AG08396 (cell line): ENCODE results near the gene SAMD4B.
A peak's percentile ranks its signal among the peaks of the same experiment; 100 is the strongest.
"Not testable (repeated sequence)": the region's sequence is repeated elsewhere in the genome, so short reads cannot be mapped to it uniquely, and the experiment has no call there.

Source experiments
- DNase-seq: peaks from one replicate; pipeline ENCODE4 v3.0.0; 2012; ENCODE audit warnings: low spot score, mixed read lengths

Gene SAMD4B

GRCh38 chr19:39365531-39365930 is 23.3 kb downstream of the SAMD4B start:
- DNase-seq = no peak

DNA sequence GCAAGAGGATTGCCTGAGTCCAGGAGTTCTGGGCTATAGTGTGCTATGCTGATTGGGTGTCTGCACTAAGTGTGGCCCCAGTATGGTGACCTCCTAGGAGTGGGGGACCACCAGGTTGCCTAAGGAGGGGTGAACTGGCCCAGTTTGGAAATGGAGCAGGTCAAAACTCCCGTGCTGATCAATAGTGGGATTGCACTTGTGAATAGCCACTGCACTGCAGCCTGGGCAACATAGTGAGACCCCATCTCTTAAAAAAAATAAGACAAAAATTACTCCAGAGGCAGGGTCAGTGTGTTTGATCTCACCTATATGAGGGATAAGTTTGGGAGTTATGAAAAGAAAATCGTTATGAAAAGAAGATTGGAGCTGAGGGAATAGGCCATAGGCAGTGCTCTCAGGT is 27.0 kb downstream of the SAMD4B start:
- DNase-seq = no peak

DNA sequence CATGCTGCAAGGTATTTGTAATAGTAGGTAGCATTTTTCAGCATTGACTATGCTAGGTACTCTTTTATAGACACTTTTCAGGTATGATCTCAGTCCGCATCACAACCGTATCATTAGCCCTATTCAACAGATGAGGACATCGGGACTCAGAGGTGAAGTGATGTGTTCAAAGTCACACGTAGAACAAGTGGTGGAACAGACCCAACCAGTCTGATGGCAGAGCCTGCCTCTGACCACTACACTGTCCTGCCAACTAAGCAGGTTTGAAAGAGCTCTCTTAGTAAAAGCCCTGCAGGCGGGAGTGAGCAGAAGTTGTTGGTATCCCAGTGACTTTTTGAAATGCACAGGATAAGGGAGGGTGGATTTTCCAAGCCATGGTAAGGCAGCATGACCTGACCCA is 28.5 kb downstream of the SAMD4B start:
- no peak for DNase-seq

DNA sequence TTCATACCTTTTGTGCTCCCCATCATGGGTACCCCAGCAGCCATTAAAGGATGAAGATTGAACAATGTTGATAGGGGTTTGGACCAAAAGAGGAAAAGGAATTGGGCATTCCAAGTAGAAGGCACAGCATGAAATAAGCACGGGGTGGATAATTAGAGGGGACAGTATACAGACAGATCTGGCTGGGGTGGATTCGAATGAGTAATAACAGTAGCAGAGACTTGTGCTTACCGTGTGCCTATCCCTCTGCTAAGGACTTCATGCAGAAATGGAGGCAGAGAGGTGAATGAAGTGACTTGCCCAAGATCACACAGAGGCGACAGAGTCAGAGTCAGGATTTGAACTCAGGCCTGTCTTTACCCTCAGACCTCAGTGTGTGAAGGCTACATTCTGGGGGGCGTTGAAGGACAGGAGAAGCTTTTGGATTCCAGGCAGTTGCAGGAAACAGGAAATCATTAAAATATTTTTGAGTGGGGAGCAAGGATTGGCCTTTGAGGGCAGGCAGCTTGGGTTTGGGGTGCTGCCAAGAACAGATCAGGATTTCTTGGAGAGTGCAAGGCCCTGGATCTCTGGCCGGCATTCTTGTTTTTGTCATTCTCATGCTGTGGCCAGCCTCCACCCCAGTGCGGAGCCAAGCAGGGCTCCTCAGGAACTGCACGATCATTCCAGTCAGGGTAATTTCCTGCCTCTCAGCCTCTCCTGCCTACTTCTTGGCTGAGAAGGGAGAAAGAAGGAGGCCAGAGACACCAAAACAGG is 30.0 kb downstream of the SAMD4B start:
- DNase-seq = peak; percentile 92

- DNase-seq = no peak
Observed at GRCh38 chr19:39372941-39373340, 30.7 kb downstream of the SAMD4B start.

- no peak for DNase-seq
Observed at GRCh38 chr19:39375929-39376328, 33.7 kb downstream of the SAMD4B start.

- DNase-seq = no peak
Observed at GRCh38 chr19:39377373-39378362, 35.4 kb downstream of the SAMD4B start.

DNA sequence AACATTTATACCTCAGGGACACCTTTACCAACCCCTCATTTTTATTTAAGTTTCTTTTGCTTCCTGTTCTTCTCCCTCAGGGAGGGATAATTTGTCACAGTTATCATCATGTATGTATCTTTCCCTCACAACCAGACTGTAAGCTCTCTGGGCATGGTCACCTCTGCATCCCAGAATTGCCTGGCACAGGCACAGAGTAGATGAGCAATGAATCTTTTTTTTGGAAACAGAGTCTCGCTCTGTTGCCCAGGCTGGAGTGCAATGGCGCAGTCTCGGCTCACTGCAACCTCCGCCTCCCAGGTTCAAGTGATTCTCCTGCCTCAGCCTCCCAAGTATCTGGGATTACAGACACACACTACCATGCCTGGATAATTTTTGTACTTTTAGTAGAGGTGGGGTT is 37.1 kb downstream of the SAMD4B start:
- not testable (repeated sequence) for DNase-seq

DNA sequence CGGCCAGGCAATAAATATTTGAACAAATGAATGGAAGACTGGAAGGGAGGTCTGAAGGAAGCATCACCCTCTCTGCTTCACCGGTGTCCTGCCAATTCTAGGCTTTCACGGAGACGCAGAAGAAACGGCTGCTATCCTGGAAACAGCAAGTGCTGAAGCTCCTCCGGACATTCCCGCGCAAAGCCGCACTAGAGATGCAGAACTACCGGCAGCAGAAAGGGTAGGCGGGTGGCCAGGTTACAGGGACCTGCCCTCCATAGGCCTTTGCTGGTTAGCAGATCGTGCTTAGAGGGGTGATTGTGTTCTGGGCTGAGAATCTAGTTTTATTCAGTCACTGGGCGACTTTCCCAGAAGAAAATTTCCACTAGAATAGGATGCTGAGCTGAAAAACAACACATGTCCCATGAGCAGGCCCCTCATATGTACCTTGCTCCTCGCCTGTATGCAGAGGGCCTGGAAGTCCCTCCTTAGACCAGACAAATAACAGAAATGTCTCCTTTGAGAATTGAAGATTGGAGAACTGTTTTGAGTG is 37.7 kb downstream of the SAMD4B start:
- no peak for DNase-seq

GRCh38 chr19:39380521-39381502 is 38.6 kb downstream of the SAMD4B start:
- DNase-seq = no peak

DNA sequence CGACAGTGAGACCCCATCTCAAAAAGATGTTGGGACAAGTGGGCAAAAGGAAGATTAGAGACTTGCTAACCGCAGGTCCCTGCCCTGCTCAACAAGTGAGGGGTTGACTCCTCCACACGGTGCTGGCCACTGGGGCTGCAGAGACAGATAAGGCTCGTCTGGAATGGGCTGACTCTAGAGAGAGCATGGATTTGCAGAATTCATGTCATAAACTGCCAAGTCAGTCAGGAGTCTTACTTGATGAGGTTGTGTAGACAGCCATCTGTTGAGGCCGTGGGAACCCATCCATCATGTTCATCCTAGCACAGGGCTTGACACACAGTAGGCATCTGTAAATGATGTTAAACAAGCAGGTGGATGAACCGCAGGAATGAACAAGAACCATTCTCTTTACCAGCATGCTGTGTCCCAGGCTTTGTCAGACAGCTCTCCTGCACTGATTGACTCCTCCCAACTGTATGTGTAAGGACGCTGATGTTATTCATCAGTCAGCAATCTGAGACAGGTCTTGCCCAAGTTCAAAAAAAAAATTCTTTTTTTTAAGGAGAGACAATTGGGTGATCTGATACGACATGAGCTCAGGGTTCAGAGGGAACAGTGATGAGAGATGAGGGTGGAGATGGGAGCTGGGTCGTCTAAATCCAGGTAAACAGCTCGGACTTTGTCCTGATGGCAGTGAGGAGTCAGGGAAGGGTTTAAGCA is 39.8 kb downstream of the SAMD4B start:
- DNase-seq = peak; percentile 60

- DNase-seq = no peak
Observed at GRCh38 chr19:39382991-39383828, 41.0 kb downstream of the SAMD4B start.

GRCh38 chr19:39384839-39385568 is 42.8 kb downstream of the SAMD4B start:
- DNase-seq = no peak

GRCh38 chr19:39385629-39386411 is 43.6 kb downstream of the SAMD4B start:
- DNase-seq = no peak

DNA sequence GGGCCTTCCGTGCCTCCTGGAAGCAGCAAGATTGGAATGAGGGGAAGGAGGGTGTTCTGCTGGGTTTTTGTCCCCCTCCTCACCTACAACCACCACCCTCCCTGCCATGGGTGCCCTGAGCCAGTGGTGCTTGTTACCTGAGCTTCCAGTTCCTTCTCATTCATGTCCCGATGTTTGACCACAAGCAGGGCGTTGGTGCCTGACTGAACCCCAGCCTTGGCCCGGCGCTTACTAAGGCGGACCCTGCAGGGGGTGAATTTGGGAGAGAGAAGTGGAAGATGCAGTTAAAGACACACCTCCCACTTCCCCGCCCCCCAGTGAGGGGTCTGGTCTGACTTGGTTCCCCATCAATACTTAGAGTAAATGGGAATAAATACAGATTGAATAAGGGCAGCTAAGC is 44.3 kb downstream of the SAMD4B start:
- DNase-seq = no peak

DNA sequence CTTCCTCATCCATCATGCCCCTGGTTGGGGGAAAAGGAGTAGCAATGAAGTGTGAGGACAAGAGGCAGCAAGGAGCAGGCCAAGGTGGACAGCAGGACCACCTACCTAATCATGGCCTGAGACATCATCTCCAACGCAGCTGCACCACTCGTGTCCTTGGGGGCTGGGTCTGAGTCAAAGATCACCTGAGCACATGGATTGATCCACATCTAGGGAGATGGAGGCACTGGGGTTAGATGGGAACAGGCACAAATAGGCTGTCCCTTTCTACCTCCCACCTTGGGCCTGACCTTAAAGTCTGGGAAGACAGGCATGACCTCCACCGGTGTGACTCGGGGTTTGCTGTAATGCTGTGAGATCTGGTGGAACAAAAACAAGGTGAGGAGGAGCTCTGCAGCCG is 46.4 kb downstream of the SAMD4B start:
- no peak for DNase-seq

DNA sequence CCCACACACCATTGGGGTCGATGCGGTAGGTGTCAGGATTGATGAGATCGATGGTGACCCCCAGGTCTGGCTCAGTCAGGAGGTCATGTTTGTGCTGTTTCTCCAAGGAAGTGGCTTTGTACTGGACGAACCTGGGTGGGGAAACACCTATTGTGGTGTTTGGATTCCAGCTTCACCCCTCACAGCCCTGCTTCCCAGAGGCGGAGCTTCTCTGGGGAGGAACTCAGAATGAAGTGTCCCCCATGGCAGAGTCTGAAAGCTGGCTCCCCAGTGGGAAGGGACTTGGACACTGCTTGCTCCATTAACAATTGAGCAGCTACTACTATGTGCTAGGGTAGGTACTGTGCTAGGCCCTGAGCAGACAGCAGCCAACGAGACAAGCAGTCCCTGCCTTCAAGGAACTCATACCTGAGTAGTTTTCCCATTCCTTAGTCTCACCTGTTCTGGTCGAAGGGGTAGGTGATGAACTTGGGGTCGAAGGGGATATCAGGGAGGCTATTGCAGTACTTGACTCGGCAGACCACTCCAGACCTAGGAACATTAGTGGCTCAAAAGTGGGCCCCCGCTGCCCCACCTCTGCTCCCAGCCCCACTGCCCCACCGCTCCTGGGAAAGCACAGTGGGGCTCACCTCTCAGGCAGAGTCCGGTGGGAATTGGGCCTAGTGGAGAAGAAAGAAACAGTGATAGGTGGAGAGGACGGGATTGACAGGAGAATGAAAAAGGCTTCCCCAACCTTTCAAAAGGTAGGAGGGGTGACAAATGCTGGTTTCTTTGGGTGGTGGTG is 47.6 kb downstream of the SAMD4B start:
- DNase-seq = no peak

- no peak for DNase-seq
Observed at GRCh38 chr19:39390451-39390750, 48.2 kb downstream of the SAMD4B start.
